Skeletal muscle tissue (tissue), 4 donors: Measurements from ENCODE around the gene F10. TPM values are rescaled to one million over a fixed set of nuclear protein-coding genes. Genes with fewer than 3 reads are reported as not detected.

Source experiments
- H3K27ac ChIP-seq: one replicate; pipeline ENCODE4 v1.7.0; 2013; ENCODE audit warnings: mild to moderate bottlenecking, low read depth, low read length, inconsistent platforms
- H3K27me3 ChIP-seq, 3 donors: one replicate each; pipeline ENCODE4 v1.7.0; 2013; ENCODE audit warnings: low read length in 3 of 3; ENCODE audit not compliant: control insufficient read depth in 3 of 3, insufficient read depth in 3 of 3
- H3K36me3 ChIP-seq, 3 donors: one replicate each; pipeline ENCODE4 v1.7.0; 2013; ENCODE audit warnings: low read length in 3 of 3; ENCODE audit not compliant: control insufficient read depth in 3 of 3, insufficient read depth in 3 of 3
- H3K4me1 ChIP-seq, 3 donors: one replicate each; pipeline ENCODE4 v1.7.0; 2013; ENCODE audit warnings: low read length in 3 of 3, mild to moderate bottlenecking in 3 of 3; ENCODE audit not compliant: control insufficient read depth in 3 of 3, insufficient read depth in 3 of 3
- H3K4me3 ChIP-seq, 3 donors: one replicate each; pipeline ENCODE4 v1.7.0; 2013; ENCODE audit warnings: low read length in 3 of 3
- H3K9ac ChIP-seq, 3 donors: one replicate each; pipeline ENCODE4 v1.7.0; 2013; ENCODE audit warnings: low read length in 3 of 3, mild to moderate bottlenecking in 3 of 3, moderate library complexity in 2 of 3, low read depth in 1 of 3
- H3K9me3 ChIP-seq, 3 donors: one replicate each; pipeline ENCODE4 v1.7.0; 2013; ENCODE audit warnings: low read length in 3 of 3; ENCODE audit not compliant: control insufficient read depth in 3 of 3
- total RNA-seq: library from RNA; depleted of rRNA; stranded (reverse); fragments of >200 nt; gene quantifications from one replicate; pipeline ENCODE4 v1.2.3, GENCODE V29; 2014
- donor health status: Osteomylitis.

F10 gene
- total RNA-seq, 1 donor from 2014 or later, result 33.9 TPM

- no peak overlapping the region for H3K4me3 ChIP-seq
- H3K4me1 ChIP-seq, result no peaks in the 10 kb centered on the region
- H3K36me3 ChIP-seq, result no peaks in the 10 kb centered on the region
- H3K9ac ChIP-seq, result no peak overlapping the region
- H3K27ac ChIP-seq, result no peak overlapping the region
- peaks cover 0 to 2% (median 0%) of the 10 kb centered on the region in 3 donors for H3K27me3 ChIP-seq
- H3K9me3 ChIP-seq, result no peaks in the 10 kb centered on the region
These were observed 12.7 kb downstream of the F10 start for GRCh38 chr13:113135281-113135760.

GRCh38 chr13:113137691-113138298 is 15.2 kb downstream of the F10 start:
- Histone ChIP-seq H3K27ac (no peak overlapping the region), H3K4me3 (no peak overlapping the region)

DNA sequence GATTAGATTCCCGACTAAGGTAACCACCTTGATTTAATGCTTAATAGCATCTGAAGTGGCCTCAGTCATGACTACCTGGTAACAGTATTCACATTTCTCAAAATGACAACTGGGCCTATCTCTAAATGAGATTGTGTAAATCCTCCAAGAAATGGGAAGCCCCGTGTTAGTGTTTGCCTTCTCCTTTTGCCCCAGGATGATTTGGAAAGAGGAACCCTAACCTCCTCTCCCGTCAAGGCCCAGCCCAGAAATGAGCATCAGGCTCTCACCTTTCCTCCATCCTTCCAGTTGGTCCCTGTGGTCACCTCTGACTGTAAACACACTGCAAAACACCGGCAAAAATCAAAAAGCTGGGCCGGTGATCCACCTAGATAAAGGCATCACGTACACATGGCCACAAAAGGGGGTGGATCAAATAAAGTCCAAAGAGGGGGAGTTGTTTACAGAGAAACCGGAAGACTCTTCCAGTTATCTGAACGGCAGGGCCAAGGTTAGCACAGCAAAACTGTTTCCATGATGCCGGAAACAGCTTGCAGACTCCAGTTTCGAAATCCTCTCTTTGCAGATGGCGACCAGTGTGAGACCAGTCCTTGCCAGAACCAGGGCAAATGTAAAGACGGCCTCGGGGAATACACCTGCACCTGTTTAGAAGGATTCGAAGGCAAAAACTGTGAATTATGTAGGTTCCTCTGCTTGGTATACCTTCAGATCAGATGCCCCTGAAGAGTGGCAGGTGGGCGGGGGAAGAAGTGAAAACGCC is 16.4 kb downstream of the F10 start:
- no peaks in the 10 kb centered on the region for H3K4me1 ChIP-seq
- no peak overlapping the region for H3K9ac ChIP-seq

More at GRCh38 chr13:113137691-113138298, 15.2 kb downstream of the F10 start:
- H3K9me3 ChIP-seq, result no peaks in the 10 kb centered on the region
- H3K4me1 ChIP-seq, result no peaks in the 10 kb centered on the region
- H3K36me3 ChIP-seq, result no peaks in the 10 kb centered on the region
- no peak overlapping the region for H3K9ac ChIP-seq
- H3K27me3 ChIP-seq, result no peaks in the 10 kb centered on the region

GRCh38 chr13:113139577-113139976 is 17.0 kb downstream of the F10 start:
- Histone ChIP-seq H3K36me3 (no peaks in the 10 kb centered on the region), H3K9me3 (no peaks in the 10 kb centered on the region), H3K4me3 (no peak overlapping the region), H3K27ac (no peak overlapping the region), H3K4me1 (no peaks in the 10 kb centered on the region), H3K27me3 (no peaks in the 10 kb centered on the region), H3K9ac (no peak overlapping the region)

More for the DNA sequence above, 16.4 kb downstream of the F10 start:
- Histone ChIP-seq H3K9me3 (no peaks in the 10 kb centered on the region), H3K27me3 (no peaks in the 10 kb centered on the region), H3K4me3 (no peak overlapping the region), H3K27ac (no peak overlapping the region), H3K36me3 (no peaks in the 10 kb centered on the region)

DNA sequence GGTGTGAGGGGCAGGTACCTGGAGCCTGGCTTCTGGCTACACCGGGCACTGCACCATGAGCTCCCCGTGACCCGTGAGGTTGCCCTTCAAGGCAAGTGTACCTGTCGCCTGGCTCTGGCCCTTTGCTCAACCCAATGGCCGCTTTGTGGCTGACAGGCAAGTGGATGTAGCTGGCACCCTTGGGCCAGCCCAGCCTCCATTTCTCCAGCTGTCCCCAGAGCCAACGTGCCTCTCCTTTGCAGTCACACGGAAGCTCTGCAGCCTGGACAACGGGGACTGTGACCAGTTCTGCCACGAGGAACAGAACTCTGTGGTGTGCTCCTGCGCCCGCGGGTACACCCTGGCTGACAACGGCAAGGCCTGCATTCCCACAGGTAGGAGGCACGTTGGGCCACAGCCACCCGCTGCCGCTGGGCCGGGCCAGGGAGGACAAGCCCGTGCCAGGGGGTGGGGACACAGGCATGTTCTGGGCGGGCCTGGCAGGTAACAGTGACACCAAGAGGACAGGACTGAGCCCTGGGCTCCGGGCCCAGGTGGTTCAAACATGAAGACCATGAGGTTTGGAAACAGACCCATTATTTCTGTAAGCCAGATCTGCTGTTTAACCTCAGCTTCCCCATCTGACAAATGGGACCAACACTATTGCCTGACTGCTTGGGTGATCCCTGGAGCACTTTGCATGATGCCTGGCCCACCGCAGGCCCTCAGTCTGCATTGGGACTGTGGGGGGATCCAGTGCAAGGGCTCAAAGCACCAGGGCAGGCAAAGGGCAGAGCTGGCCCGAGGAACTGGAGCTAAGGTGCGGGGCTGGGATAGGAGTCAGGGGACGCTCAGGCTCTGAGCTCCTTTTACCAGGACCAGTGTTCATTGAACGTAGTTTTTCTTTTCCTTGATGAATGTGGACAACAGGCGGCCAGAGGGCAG is 18.3 kb downstream of the F10 start:
- Histone ChIP-seq H3K4me3 (no peak overlapping the region), H3K27ac (no peak overlapping the region), H3K36me3 (no peaks in the 10 kb centered on the region), H3K27me3 (no peaks in the 10 kb centered on the region), H3K9me3 (no peaks in the 10 kb centered on the region), H3K4me1 (no peaks in the 10 kb centered on the region), H3K9ac (no peak overlapping the region)

- peaks cover 0 to under 1% (median 0%) of the 10 kb centered on the region in 3 donors for H3K27me3 ChIP-seq
- no peaks in the 10 kb centered on the region for H3K9me3 ChIP-seq
- H3K36me3 ChIP-seq, result no peaks in the 10 kb centered on the region
- H3K4me1 ChIP-seq, result no peaks in the 10 kb centered on the region
- H3K27ac ChIP-seq, result no peak overlapping the region
- no peak overlapping the region for H3K9ac ChIP-seq
- H3K4me3 ChIP-seq, result no peak overlapping the region
These were observed 19.0 kb downstream of the F10 start for GRCh38 chr13:113141601-113141970.

GRCh38 chr13:113142876-113143275 is 20.3 kb downstream of the F10 start:
- Histone ChIP-seq H3K4me3 (no peak overlapping the region), H3K9me3 (no peaks in the 10 kb centered on the region), H3K27ac (no peak overlapping the region), H3K9ac (no peak overlapping the region), H3K4me1 (no peaks in the 10 kb centered on the region), H3K36me3 (no peaks in the 10 kb centered on the region), H3K27me3 (peaks cover 0 to 3% (median 0%) of the 10 kb centered on the region in 3 donors)

- Histone ChIP-seq H3K27me3 (peaks cover 0 to 3% (median 0%) of the 10 kb centered on the region in 3 donors), H3K4me3 (no peak overlapping the region), H3K4me1 (no peaks in the 10 kb centered on the region), H3K27ac (no peak overlapping the region), H3K36me3 (no peaks in the 10 kb centered on the region), H3K9me3 (no peaks in the 10 kb centered on the region), H3K9ac (no peak overlapping the region)
These were observed 21.1 kb downstream of the F10 start for GRCh38 chr13:113143466-113144254.

DNA sequence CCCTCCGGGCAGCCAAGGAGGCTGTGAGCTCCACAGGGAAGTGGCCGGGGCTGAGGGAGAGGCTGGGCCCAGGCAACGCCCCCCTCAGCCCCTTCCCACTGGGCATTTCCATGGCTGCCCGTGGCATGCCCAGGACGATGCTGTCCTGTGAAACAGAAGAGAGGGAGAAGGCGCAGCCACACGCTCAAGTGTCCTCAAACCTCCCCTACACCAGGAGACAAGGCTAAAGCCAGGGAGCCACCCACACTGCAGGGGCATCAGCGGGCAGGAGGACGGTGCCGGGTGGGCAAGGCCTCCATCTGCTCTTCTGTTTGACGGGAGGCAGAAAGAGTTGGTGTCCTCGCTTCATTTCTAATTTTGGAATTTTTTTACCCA is 21.6 kb downstream of the F10 start:
- H3K36me3 ChIP-seq, result no peaks in the 10 kb centered on the region
- no peak overlapping the region for H3K27ac ChIP-seq
- no peaks in the 10 kb centered on the region for H3K4me1 ChIP-seq
- no peak overlapping the region for H3K4me3 ChIP-seq
- no peaks in the 10 kb centered on the region for H3K9me3 ChIP-seq
- H3K9ac ChIP-seq, result no peak overlapping the region
- H3K27me3 ChIP-seq, result peaks cover 0 to 3% (median 0%) of the 10 kb centered on the region in 3 donors
